Upper lobe of right lung (tissue), 1 donor: Measurements from ENCODE around the gene CLEC16A. TPM values are rescaled to one million over a fixed set of nuclear protein-coding genes. Genes with fewer than 3 reads are reported as not detected.
"Not testable (repeated sequence)": the region's sequence is repeated elsewhere in the genome, so short reads cannot be mapped to it uniquely, and the experiment has no call there.

Experiments used
- ATAC-seq: fragments of 200-7000 bp; cut with Tn5 transposase; one replicate; pipeline ENCODE4 v1.9.1; 2020; ENCODE audit warnings: mild to moderate bottlenecking, moderate library complexity
- DNase-seq: peaks from one replicate; pipeline ENCODE4 v3.0.0-alpha.2; 2020
- H3K27ac ChIP-seq: fragments of 200-600 bp; one replicate; pipeline ENCODE4 v1.8.0; 2022
- H3K27me3 ChIP-seq: fragments of 200-600 bp; one replicate; pipeline ENCODE4 v1.8.0; 2022; ENCODE audit warnings: mild to moderate bottlenecking
- H3K36me3 ChIP-seq: fragments of 200-600 bp; one replicate; pipeline ENCODE4 v1.8.0; 2022
- H3K4me1 ChIP-seq: fragments of 200-600 bp; one replicate; pipeline ENCODE4 v1.8.0; 2022
- H3K4me3 ChIP-seq: fragments of 200-600 bp; one replicate; pipeline ENCODE4 v1.8.0; 2022; ENCODE audit warnings: mild to moderate bottlenecking
- H3K9me3 ChIP-seq: fragments of 200-600 bp; one replicate; pipeline ENCODE4 v1.8.0; 2022
- intact Hi-C: fragments of 100-400 bp; cut with DNase I; formaldehyde crosslinking; loops from one replicate; pipeline ENCODE4 v1.11.0; 2022
- total RNA-seq: library from RNA; stranded (reverse); fragmentation: NEBNext Ultra II Directional; extraction: Animal tissue kit (Norgen Biotek cat#: 25700); gene quantifications from one replicate; pipeline ENCODE4 v1.2.1, GENCODE V29; 2021
- TF ChIP-seq, protein P1 (sequence below): fragments of 200-600 bp; IDR thresholded peaks from one replicate; pipeline ENCODE4 v1.8.0; 2022; ENCODE audit warnings: antibody characterized with exemption
- donor health status: DM: no; HTN: yes; CAD: no; lungs with severe emphysema.

The CLEC16A gene
- total RNA-seq, 1 donor from 2014 or later: 36.9 TPM

DNA sequence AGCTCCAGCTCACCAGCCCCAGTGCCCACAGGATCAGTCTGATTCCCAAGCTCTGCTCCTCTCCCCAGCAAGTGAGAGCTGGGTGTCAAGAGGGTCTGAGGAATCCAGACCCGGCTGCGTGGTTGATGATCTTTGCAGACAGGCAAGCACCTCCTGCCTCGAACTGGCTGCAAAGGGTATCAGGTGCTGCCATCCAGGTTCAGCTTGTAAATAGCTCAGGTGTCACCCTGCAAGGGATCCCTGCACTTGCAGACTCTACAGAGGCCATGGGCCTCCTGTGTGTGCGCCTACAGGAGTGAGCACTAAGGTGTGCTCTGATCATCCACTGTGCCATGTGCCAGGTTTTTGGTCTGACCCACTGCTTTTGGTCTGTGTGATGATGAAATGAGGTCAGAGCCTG is 18.3 kb upstream of the CLEC16A start:
- Histone ChIP-seq H3K36me3 (peaks cover 62% of the 10 kb centered on the region), H3K27ac (no peak overlapping the region), H3K9me3 (no peaks in the 10 kb centered on the region), H3K4me3 (no peak overlapping the region), H3K4me1 (peaks cover 43% of the 10 kb centered on the region), H3K27me3 (no peaks in the 10 kb centered on the region)
- no peak for ATAC-seq
- DNase-seq: no peak
- TF ChIP-seq, protein P1, sequence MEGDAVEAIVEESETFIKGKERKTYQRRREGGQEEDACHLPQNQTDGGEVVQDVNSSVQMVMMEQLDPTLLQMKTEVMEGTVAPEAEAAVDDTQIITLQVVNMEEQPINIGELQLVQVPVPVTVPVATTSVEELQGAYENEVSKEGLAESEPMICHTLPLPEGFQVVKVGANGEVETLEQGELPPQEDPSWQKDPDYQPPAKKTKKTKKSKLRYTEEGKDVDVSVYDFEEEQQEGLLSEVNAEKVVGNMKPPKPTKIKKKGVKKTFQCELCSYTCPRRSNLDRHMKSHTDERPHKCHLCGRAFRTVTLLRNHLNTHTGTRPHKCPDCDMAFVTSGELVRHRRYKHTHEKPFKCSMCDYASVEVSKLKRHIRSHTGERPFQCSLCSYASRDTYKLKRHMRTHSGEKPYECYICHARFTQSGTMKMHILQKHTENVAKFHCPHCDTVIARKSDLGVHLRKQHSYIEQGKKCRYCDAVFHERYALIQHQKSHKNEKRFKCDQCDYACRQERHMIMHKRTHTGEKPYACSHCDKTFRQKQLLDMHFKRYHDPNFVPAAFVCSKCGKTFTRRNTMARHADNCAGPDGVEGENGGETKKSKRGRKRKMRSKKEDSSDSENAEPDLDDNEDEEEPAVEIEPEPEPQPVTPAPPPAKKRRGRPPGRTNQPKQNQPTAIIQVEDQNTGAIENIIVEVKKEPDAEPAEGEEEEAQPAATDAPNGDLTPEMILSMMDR: no peak
- intact Hi-C loops: loop anchor here (10.0 kb wide), 1 partner anchor 181 kb away; the partner anchor contains the start of gene NUBP1

- DNase-seq: peak; percentile 11
- no peak for ATAC-seq
- peaks cover 70% of the 10 kb centered on the region for H3K36me3 ChIP-seq
- H3K4me3 ChIP-seq: no peak overlapping the region
- peaks cover 35% of the 10 kb centered on the region for H3K4me1 ChIP-seq
- intact Hi-C loops: loop anchor here (10.0 kb wide), 1 partner anchor 182 kb away; the partner anchor contains the start of gene NUBP1
- H3K9me3 ChIP-seq: no peaks in the 10 kb centered on the region
- no peaks in the 10 kb centered on the region for H3K27me3 ChIP-seq
- no peak overlapping the region for H3K27ac ChIP-seq
- TF ChIP-seq, protein P1: no peak
Measured at GRCh38 chr16:10926867-10927266, 17.5 kb upstream of the CLEC16A start.

DNA sequence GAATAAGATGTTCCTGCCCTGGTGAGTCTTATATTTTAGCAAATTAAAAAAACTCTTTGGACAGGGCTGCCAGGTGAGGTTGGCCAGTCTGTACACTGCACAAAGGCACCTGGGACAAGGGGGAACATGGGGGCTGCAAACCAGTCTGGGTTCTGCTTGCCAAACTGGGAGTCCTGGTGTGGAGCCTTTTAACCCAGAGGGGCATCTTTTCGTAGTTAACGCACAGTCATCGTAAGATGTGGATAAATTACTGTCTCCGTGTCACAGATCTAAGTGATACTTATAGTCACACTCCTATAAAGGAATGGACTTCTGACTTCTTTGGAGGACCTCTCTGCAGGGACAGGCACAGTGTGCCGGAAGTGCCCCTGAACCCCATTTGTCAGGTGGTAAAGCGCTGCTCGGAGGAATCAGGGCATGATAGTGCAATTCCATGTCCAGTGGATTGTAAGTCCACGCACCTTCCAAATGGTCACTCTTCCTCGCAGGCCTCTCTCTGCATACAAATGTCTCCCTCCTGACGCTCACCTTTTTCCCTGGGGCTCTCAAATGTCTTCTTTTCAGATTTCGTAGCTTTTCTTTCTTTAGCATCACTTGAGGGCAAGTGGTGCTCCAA is 16.8 kb upstream of the CLEC16A start:
- TF ChIP-seq, protein P1: no peak
- DNase-seq (peak; percentile 39), ATAC-seq (no peak)
- intact Hi-C loops: loop anchor here (10.0 kb wide), 1 partner anchor 183 kb away; the partner anchor contains the start of gene NUBP1
- Histone ChIP-seq H3K27ac (peak overlapping the region; percentile 31), H3K36me3 (peaks cover 71% of the 10 kb centered on the region), H3K4me1 (peaks cover 30% of the 10 kb centered on the region), H3K9me3 (no peaks in the 10 kb centered on the region), H3K27me3 (no peaks in the 10 kb centered on the region), H3K4me3 (no peak overlapping the region)

- not testable (repeated sequence) for H3K9me3 ChIP-seq, H3K27me3 ChIP-seq, H3K4me3 ChIP-seq
- H3K36me3 ChIP-seq: peaks cover 71% of the 10 kb centered on the region
- peaks cover 30% of the 10 kb centered on the region for H3K4me1 ChIP-seq
- ATAC-seq (peak; percentile 66), DNase-seq (peak; percentile 78)
- peak overlapping the region; percentile 32 for H3K27ac ChIP-seq
- intact Hi-C loops: loop anchor here (10.0 kb wide), 1 partner anchor 184 kb away; the partner anchor contains the start of gene NUBP1
Measured at GRCh38 chr16:10929097-10929496, 15.3 kb upstream of the CLEC16A start.

DNA sequence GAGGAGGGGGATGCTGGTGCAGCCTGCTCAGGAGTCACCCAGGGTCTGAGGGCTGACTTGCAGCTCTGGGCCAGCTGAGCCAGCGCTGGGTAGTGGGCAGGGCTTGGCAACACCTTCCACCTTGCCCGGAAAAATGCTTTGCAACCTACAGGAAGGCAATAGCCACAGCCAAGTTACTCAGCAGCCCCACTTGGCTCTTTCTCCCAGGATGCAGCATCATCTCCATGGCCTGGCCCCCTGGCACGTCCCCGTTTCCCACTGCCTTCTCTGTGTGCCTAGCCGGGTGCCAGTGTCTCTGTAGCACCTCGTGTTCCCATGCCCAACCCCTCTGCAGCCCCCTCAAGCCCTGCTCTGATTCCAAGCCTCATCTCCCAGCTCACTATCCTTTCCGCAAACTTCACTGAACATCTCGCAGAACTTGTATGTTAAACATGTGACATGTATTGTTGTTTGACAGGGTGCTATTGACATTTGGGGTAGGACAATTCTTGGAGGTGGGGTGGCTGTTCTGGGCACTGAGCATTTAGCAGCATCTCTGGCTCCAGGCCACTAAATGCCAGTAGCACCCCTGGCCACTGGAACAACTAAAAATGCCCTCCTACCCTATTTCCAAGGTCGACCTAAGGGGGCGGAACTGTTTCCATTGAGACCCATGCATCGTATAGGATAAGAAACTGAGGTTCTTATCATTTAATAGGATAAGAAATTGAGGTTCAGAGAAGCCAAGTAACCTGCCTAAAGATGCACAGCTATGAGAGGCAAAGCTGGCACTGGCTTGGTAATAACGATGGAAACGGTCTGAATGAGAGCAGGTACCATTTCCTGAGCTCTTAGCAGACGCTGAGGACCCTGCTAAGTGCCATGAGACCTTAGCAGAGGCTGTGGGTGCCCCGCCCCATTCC is 14.3 kb upstream of the CLEC16A start:
- TF ChIP-seq, protein P1: no peak
- Histone ChIP-seq H3K9me3 (no peaks in the 10 kb centered on the region), H3K27me3 (no peaks in the 10 kb centered on the region), H3K4me1 (peaks cover 32% of the 10 kb centered on the region), H3K4me3 (no peak overlapping the region), H3K27ac (peak overlapping the region; percentile 32), H3K36me3 (peaks cover 62% of the 10 kb centered on the region)
- ATAC-seq (peak; percentile 74), DNase-seq (peak; percentile 79)
- intact Hi-C loops: loop anchor here (10.0 kb wide), 1 partner anchor 185 kb away; the partner anchor contains the start of gene NUBP1

- H3K4me1 ChIP-seq: peaks cover 38% of the 10 kb centered on the region
- peak; percentile 63 for DNase-seq
- TF ChIP-seq, protein P1: no peak
- H3K27me3 ChIP-seq: no peaks in the 10 kb centered on the region
- ATAC-seq: no peak
- peaks cover 57% of the 10 kb centered on the region for H3K36me3 ChIP-seq
- no peaks in the 10 kb centered on the region for H3K9me3 ChIP-seq
- no peak overlapping the region for H3K4me3 ChIP-seq
- intact Hi-C loops: no loop called here
- no peak overlapping the region for H3K27ac ChIP-seq
Measured at GRCh38 chr16:10930755-10931093, 13.6 kb upstream of the CLEC16A start.
